KMS-11 (cell line): ENCODE data around the gene KCNJ8.

Source experiments
- H2AFZ ChIP-seq: fragments of 200-600 bp; sonication (generic); 2 replicates; pipeline ENCODE4 v1.6.1; 2016; ENCODE audit warnings: antibody characterized with exemption, mixed run types, low read depth
- H3K27ac ChIP-seq: fragments of 200-600 bp; sonication (generic); 2 replicates; pipeline ENCODE4 v1.6.1; 2016; ENCODE audit warnings: mild to moderate bottlenecking, mixed run types
- H3K27me3 ChIP-seq: fragments of 200-600 bp; sonication (generic); 2 replicates; pipeline ENCODE4 v1.6.1; 2017; ENCODE audit warnings: mild to moderate bottlenecking, low read depth, mixed run types, moderate library complexity; ENCODE audit not compliant: insufficient read depth
- H3K36me3 ChIP-seq: fragments of 200-600 bp; sonication (generic); 2 replicates; pipeline ENCODE4 v1.6.1; 2017; ENCODE audit warnings: mild to moderate bottlenecking, mixed run types; ENCODE audit not compliant: insufficient read depth
- H3K4me1 ChIP-seq: fragments of 200-600 bp; sonication (generic); 2 replicates; pipeline ENCODE4 v1.6.1; 2016; ENCODE audit warnings: mild to moderate bottlenecking, low read depth, mixed run types; ENCODE audit not compliant: poor library complexity, severe bottlenecking
- H3K4me2 ChIP-seq: fragments of 200-600 bp; sonication (generic); 2 replicates; pipeline ENCODE4 v1.7.0; 2016; ENCODE audit warnings: mild to moderate bottlenecking, mixed run types
- H3K4me3 ChIP-seq: fragments of 200-600 bp; sonication (generic); IDR thresholded peaks from 2 replicates; pipeline ENCODE4 v1.6.1; 2017; ENCODE audit warnings: low read depth, low read length, mixed read lengths; ENCODE audit not compliant: insufficient read depth
- H3K79me2 ChIP-seq: fragments of 200-600 bp; sonication (generic); 2 replicates; pipeline ENCODE4 v1.6.1; 2016; ENCODE audit warnings: low read depth, mixed run types; ENCODE audit not compliant: insufficient read depth
- H3K9ac ChIP-seq: fragments of 200-600 bp; sonication (generic); 2 replicates; pipeline ENCODE4 v1.6.1; 2016; ENCODE audit warnings: mild to moderate bottlenecking, mixed run types
- H4K20me1 ChIP-seq: fragments of 200-600 bp; sonication (generic); 2 replicates; pipeline ENCODE4 v1.6.1; 2016; ENCODE audit warnings: mild to moderate bottlenecking, mixed run types; ENCODE audit not compliant: insufficient read depth
- CTCF ChIP-seq: fragments of 200-600 bp; sonication (generic); conservative IDR thresholded peaks from 2 replicates; pipeline ENCODE4 v1.6.1; 2017; ENCODE audit warnings: low read depth, mild to moderate bottlenecking, antibody characterized with exemption, low read length, moderate library complexity, mixed read lengths

The KCNJ8 gene

GRCh38 chr12:21818627-21819026 is 44.1 kb upstream of the KCNJ8 start:
- no peaks in the 10 kb centered on the region for H4K20me1 ChIP-seq
- no peak overlapping the region for H3K9ac ChIP-seq
- no peak overlapping the region for H3K4me2 ChIP-seq
- no peaks in the 10 kb centered on the region for H3K79me2 ChIP-seq
- H3K27me3 ChIP-seq, result no peaks in the 10 kb centered on the region
- no peak for TF ChIP-seq CTCF
- no peak overlapping the region for H3K27ac ChIP-seq
- H2AFZ ChIP-seq, result no peak overlapping the region
- H3K4me1 ChIP-seq, result no peaks in the 10 kb centered on the region
- H3K36me3 ChIP-seq, result no peaks in the 10 kb centered on the region
- H3K4me3 ChIP-seq, result no peak overlapping the region

GRCh38 chr12:21815306-21816062 is 41.0 kb upstream of the KCNJ8 start:
- Histone ChIP-seq H3K36me3 (no peaks in the 10 kb centered on the region), H3K9ac (no peak overlapping the region), H3K27me3 (no peaks in the 10 kb centered on the region), H2AFZ (no peak overlapping the region), H3K79me2 (no peaks in the 10 kb centered on the region), H3K27ac (no peak overlapping the region), H4K20me1 (no peaks in the 10 kb centered on the region), H3K4me2 (no peak overlapping the region), H3K4me1 (no peaks in the 10 kb centered on the region), H3K4me3 (no peak overlapping the region)
- no peak for TF ChIP-seq CTCF

GRCh38 chr12:21814814-21815213 is 40.3 kb upstream of the KCNJ8 start:
- Histone ChIP-seq H3K27me3 (no peaks in the 10 kb centered on the region), H3K4me2 (no peak overlapping the region), H3K36me3 (no peaks in the 10 kb centered on the region), H3K4me1 (no peaks in the 10 kb centered on the region), H3K9ac (no peak overlapping the region), H3K27ac (no peak overlapping the region), H3K79me2 (no peaks in the 10 kb centered on the region), H4K20me1 (no peaks in the 10 kb centered on the region), H2AFZ (no peak overlapping the region), H3K4me3 (no peak overlapping the region)
- no peak for TF ChIP-seq CTCF

- Histone ChIP-seq H3K27me3 (no peaks in the 10 kb centered on the region), H3K4me3 (no peak overlapping the region), H3K36me3 (no peaks in the 10 kb centered on the region), H3K4me2 (no peak overlapping the region), H3K79me2 (no peaks in the 10 kb centered on the region), H3K4me1 (no peaks in the 10 kb centered on the region), H3K27ac (no peak overlapping the region), H2AFZ (no peak overlapping the region), H4K20me1 (no peaks in the 10 kb centered on the region), H3K9ac (no peak overlapping the region)
- no peak for TF ChIP-seq CTCF
These were observed 39.8 kb upstream of the KCNJ8 start for GRCh38 chr12:21814327-21814726.
